ENCODE data around the gene LRIG1.

Gene LRIG1

DNA sequence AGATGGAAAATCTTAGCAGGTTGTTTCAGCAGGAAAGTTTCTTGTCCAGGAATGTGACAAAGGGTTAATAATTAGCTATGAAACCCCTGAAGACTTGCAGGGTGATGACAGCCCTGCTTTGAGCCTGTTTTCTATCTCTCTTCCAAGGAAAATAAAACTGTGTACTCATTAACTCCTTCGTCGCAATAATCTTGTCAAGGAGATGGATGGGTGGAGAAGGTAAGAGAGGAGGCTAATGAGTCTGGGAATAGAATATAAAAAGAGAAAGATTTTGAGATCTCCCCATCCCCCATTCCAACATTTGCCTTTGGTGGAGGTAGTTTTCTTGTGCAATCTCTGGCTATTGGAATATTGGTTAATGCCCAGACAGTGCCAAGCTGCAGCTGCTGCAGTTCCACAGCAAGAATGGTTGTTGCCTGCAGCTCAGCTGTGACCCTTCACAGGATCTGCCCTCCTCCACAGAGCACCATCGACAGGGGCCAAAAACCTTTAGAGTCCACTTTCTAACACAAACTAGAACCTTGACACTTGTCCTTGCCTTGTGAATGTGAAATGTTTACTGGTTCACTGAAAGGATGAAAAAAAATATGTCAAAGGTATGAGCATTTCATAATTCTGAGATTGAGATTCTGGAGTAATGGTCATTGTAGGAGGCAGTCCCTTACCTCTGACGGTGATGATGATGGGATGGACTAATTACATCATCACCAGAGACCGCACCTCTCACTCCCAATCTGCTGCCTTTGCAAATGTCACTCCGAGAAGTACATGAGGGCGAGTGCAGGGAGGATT is 4.2 kb upstream of the LRIG1 start:
- no peak for DNase-seq

DNA sequence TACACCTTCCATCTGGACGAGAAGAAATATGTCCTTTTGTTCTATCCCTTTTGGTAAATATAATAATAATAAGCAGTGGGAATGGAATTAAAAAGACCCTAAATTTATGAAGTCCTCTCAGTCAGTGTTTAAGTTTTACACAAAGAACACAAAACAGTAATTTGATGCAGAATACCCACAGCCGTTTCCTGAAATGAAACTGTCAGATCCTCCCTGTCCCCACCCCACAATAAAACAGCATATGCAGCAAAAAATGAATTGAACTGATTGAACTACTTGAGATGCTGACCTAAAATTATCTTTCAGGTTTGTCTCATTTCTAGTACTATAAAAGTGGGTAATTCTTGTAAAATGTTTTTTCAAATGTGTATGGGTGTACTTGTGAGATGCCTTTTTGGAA is 2.2 kb upstream of the LRIG1 start:
- no peak for DNase-seq

- DNase-seq = no peak
Measured at GRCh38 chr3:66502245-66502874, 1.5 kb upstream of the LRIG1 start.

GRCh38 chr3:66501483-66502244 is 842 bp upstream of the LRIG1 start:
- no peak for DNase-seq

DNA sequence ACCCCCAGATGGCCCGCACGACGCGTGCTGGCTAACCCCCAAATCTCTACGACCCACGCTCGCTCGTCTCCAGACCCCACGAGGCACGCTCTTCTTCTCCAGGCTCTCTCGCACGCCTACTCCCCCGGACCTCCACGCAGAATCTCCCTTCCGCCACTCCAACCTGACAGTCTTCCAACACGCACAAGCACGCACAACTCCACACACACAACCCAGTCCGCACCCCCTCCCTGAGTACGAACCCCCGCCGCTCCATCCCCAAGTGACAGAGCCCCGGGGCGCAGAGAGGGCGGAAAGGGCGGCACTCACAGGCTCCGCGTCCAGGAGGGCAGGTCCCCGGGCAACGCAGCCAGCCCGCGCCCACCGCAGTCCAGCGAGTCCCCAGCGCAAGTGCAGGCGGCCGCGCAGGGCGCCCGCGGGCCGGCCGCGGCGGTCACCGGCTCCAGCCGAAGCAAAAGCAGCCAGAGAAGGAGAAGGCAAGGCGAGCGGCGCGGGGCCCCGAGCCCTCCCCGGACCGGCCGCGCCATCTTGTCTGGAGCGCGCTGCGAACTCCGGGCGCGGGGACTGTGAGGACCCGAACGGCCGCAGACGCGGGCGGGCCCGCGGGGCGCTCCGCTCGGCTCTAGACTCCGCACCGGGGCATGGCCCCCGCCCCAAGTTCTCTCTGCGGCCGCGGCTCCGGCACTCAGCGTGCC is 794 bp downstream of the LRIG1 start:
- DNase-seq = no peak

- no peak for DNase-seq
Measured at GRCh38 chr3:66498687-66499621, 1.9 kb downstream of the LRIG1 start.

DNA sequence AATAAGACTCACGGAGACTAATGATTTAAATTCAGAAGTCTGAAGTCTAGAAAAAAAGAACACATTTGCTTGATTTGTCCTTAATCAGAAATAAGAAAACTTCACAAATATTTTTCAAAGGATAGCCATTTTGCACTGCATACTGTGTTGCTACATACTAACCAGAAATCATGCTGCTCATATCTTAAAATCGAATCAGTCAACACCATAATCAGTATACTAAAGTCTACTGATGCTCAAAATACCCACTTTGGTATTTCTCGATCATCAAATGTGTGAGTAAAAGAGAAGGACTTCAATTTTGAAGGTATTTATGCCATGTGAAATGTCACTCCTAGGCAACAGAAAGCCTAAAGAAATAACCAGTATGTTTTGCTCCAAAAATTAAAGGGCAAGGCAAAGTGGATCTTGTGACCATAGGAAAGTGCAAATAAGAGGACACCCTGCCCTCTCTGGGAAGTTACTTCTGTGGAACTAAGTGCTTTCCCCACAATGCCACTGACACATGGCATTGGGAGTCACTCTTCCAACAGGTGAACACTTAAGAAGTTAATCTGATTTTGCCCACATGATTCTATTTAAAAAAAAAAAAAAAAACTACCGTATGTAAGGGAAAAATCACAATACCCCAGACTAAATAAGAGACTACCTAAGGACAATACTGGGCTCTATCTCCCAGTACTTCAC is 2.7 kb downstream of the LRIG1 start:
- no peak for DNase-seq

DNA sequence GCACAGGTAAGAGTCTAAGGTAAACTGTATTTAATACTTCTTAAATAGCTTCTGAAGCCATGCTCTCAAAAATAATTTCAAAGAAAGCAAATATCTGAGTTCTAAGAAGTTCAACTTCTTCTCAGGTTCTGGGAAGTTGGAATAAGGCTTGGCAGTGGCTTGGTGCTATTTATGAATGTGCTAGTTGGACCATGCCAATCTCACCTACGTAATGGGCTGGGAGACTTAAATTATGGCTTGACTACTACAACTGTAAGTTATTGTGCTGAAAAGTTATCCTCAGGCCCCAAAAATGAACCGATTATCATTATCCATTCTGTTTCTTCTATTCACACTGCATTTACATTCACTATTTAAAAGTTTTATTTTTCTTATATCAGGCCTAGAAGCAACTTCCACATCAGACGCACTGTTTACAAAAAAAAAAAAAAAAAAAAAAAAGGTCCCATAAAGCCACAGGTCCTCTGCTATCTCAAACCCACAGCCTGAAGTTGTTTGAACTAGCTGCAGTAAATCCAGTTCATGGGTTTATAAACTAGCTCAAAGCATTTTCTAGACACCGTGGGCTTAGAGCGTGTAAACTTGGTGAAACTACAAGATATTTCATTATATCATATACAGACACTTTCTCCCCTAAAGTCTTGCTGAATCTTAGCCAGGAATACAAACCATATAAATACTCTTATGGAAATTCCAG is 3.4 kb downstream of the LRIG1 start:
- no peak for DNase-seq

GRCh38 chr3:66496746-66497145 is 4.1 kb downstream of the LRIG1 start:
- no peak for DNase-seq

DNA sequence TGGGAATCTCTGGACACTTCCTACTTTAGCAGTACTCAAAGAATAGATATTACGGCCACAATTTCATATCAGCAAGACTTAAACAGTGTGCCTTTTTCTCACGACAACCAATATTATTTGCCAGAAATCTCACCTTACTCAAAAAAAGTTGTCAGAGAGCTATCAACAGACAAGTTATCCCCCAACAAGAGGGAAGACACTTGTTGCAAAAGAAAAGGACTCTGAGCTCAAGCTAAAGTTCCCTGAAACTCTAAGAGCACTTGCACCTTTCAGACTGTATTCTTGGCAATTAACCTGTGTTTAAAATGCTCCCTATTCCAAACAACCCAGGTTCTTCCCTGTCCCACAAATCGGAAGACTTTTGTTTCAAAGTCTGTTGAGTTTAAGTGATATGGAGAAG is 4.5 kb downstream of the LRIG1 start:
- no peak for DNase-seq

DNA sequence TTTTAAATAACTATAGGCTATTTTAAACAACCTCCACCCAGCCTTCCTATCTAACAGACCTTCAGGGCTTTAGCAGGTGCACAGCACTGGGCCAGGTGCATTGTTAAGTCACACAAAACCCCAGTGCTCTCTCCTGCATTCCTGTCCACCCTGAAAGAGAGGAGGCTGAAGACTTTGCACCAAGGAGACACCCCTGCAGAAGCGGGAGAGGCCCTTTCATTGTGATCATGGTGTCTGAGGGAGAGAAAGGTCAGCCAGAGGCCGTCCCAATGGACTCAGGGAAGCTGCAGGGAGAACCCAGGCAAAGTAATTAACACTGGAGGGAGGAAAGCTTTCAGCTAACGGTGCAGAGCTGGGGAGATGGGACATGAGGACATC is 5.2 kb downstream of the LRIG1 start:
- DNase-seq = no peak

- no peak for DNase-seq
Measured at GRCh38 chr3:66494959-66495667, 5.7 kb downstream of the LRIG1 start.

GRCh38 chr3:66493458-66494099 is 7.2 kb downstream of the LRIG1 start:
- no peak for DNase-seq

GRCh38 chr3:66492672-66493071 is 8.2 kb downstream of the LRIG1 start:
- no peak for DNase-seq

DNA sequence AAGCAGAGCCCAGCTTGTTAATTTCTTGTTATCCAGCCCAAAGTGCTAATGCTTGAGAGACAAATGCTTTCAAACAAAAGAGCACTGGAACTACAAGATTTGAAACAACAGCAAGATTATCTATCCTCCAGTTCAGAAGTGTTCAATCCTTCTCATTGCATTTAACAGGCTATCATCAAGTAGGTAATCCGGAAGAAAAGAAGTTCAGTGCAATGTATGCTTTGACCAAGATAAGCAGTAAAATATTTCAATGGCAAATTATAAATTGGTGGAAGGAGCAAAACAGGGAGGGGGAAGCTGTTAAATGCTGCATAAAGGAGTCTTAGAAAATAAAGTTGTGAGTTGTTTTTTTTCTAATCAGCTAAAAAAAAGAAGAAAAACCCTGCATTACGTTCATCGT is 8.8 kb downstream of the LRIG1 start:
- DNase-seq = no peak

GRCh38 chr3:66490984-66491383 is 9.8 kb downstream of the LRIG1 start:
- DNase-seq = no peak

- DNase-seq = no peak
Measured at GRCh38 chr3:66490214-66490613, 10.6 kb downstream of the LRIG1 start.

GRCh38 chr3:66489581-66489980 is 11.2 kb downstream of the LRIG1 start:
- no peak for DNase-seq

- DNase-seq = no peak
Measured at GRCh38 chr3:66489115-66489514, 11.7 kb downstream of the LRIG1 start.

GRCh38 chr3:66488492-66488891 is 12.3 kb downstream of the LRIG1 start:
- DNase-seq = no peak
